Liver (tissue), 9 donors: ENCODE measurements around the gene PIAS4. TPM values are rescaled to one million over a fixed set of nuclear protein-coding genes. Genes with fewer than 3 reads are reported as not detected.

Experiments used
- DNase-seq: peaks from one replicate; pipeline ENCODE4 v3.0.0-alpha.2; 2017; ENCODE audit warnings: low spot score
- H3K27ac ChIP-seq, 2 donors: one replicate each; pipeline ENCODE4 v1.7.0; 2013; ENCODE audit warnings: inconsistent platforms in 2 of 2, low read length in 2 of 2, control low read depth in 1 of 2, low read depth in 1 of 2, mild to moderate bottlenecking in 1 of 2
- H3K27me3 ChIP-seq, 4 donors: one replicate each; pipeline versions ENCODE4 v1.6.1 to v1.7.0; 2013; ENCODE audit warnings: low read length in 3 of 4, inconsistent platforms in 1 of 4, mild to moderate bottlenecking in 1 of 4, moderate library complexity in 1 of 4; ENCODE audit not compliant: control insufficient read depth in 4 of 4, insufficient read depth in 4 of 4
- H3K36me3 ChIP-seq, 4 donors: one replicate each; pipeline versions ENCODE4 v1.6.1 to v1.7.0; 2013; ENCODE audit warnings: low read length in 3 of 4, mild to moderate bottlenecking in 3 of 4, low read depth in 1 of 4, moderate library complexity in 1 of 4; ENCODE audit not compliant: control insufficient read depth in 4 of 4, insufficient read depth in 3 of 4
- H3K4me1 ChIP-seq, 4 donors: one replicate each; pipeline versions ENCODE4 v1.6.1 to v1.7.0; 2013; ENCODE audit warnings: low read length in 3 of 4, mild to moderate bottlenecking in 3 of 4, moderate library complexity in 1 of 4; ENCODE audit not compliant: control insufficient read depth in 4 of 4, insufficient read depth in 4 of 4
- H3K4me3 ChIP-seq, 3 donors: one replicate each; pipeline versions ENCODE4 v1.6.1 to v1.7.0; 2013; ENCODE audit warnings: low read length in 3 of 3, control low read depth in 1 of 3, low read depth in 1 of 3, mild to moderate bottlenecking in 1 of 3
- H3K9ac ChIP-seq, 2 donors: one replicate each; pipeline ENCODE4 v1.7.0; 2013; ENCODE audit warnings: low read length in 2 of 2, mild to moderate bottlenecking in 2 of 2, moderate library complexity in 2 of 2, control low read depth in 1 of 2, low read depth in 1 of 2
- H3K9me3 ChIP-seq, 4 donors: one replicate each; pipeline versions ENCODE4 v1.6.1 to v1.7.0; 2013; ENCODE audit warnings: low read length in 3 of 4; ENCODE audit not compliant: control insufficient read depth in 4 of 4
- EGR1 ChIP-seq, 2 donors: IDR thresholded peaks; 2 replicates each; pipeline ENCODE4 v1.6.1; 2016 to 2018; ENCODE audit warnings: antibody characterized with exemption in 2 of 2, low read depth in 2 of 2
- FOXA1 ChIP-seq: IDR thresholded peaks from 2 replicates; pipeline ENCODE4 v1.6.1; 2016; ENCODE audit warnings: antibody characterized with exemption
- GABPA ChIP-seq, 2 donors: IDR thresholded peaks in 1 of 2; conservative IDR thresholded peaks in 1 of 2; 2 replicates each; pipeline ENCODE4 v1.6.1; 2016; ENCODE audit warnings: antibody characterized with exemption in 2 of 2, mild to moderate bottlenecking in 1 of 2, moderate library complexity in 1 of 2
- HNF4A ChIP-seq, 2 donors: conservative IDR thresholded peaks; 2 replicates each; pipeline ENCODE4 v1.6.1; 2016; ENCODE audit warnings: antibody characterized with exemption in 2 of 2, mild to moderate bottlenecking in 2 of 2
- HNF4G ChIP-seq: IDR thresholded peaks from 2 replicates; pipeline ENCODE4 v1.6.1; 2016; ENCODE audit warnings: antibody characterized with exemption
- JUND ChIP-seq, 2 donors: IDR thresholded peaks; 2 replicates each; pipeline ENCODE4 v1.6.1; 2016; ENCODE audit warnings: antibody characterized with exemption in 2 of 2
- NR2F2 ChIP-seq: IDR thresholded peaks from 2 replicates; pipeline ENCODE4 v1.6.1; 2016; ENCODE audit warnings: antibody characterized with exemption
- RAD21 ChIP-seq, 2 donors: IDR thresholded peaks; 2 replicates each; pipeline ENCODE4 v1.6.1; 2016; ENCODE audit warnings: antibody characterized with exemption in 2 of 2, mild to moderate bottlenecking in 2 of 2
- RXRA ChIP-seq, 2 donors: IDR thresholded peaks; 2 replicates each; pipeline ENCODE4 v1.6.1; 2017 to 2018; ENCODE audit warnings: antibody characterized with exemption in 2 of 2, mild to moderate bottlenecking in 1 of 2
- SP1 ChIP-seq: IDR thresholded peaks from 2 replicates; pipeline ENCODE4 v1.6.1; 2018; ENCODE audit warnings: antibody characterized with exemption, mild to moderate bottlenecking
- TAF1 ChIP-seq: conservative IDR thresholded peaks from 2 replicates; pipeline ENCODE4 v1.6.1; 2016; ENCODE audit warnings: antibody characterized with exemption, mild to moderate bottlenecking
- YY1 ChIP-seq: IDR thresholded peaks from 2 replicates; pipeline ENCODE4 v1.6.1; 2016; ENCODE audit warnings: antibody characterized with exemption, mild to moderate bottlenecking
- ZBTB33 ChIP-seq: IDR thresholded peaks from 2 replicates; pipeline ENCODE4 v1.6.1; 2016; ENCODE audit warnings: antibody characterized with exemption
- WGBS: extraction: QIAGEN DNeasy Blood & Tissue Kit; methylation state at CpG from one replicate; pipeline ENCODE4 v1.1.7; 2013; 5-methylcytosine and 5-hydroxymethylcytosine counted together
- polyA plus RNA-seq, 2 donors: library from polyadenylated mRNA; stranded (reverse) in 1 of 2; unstranded in 1 of 2; fragments of 200-250 nt in 1 of 2; fragments of >200 nt in 1 of 2; fragmentation: Nextera tagmentation in 1 of 2; extraction: Ambion mirVana in 1 of 2; gene quantifications; one replicate each; pipeline versions ENCODE4 v1.2.1 to v1.2.3, GENCODE V29; 2013 to 2015
- total RNA-seq, 2 donors: library from RNA; depleted of rRNA; stranded (reverse); fragments of >200 nt; gene quantifications; one replicate each; pipeline ENCODE4 v1.2.3, GENCODE V29; 2014
- TF ChIP-seq, protein P1 (sequence below): IDR thresholded peaks from 2 replicates; pipeline ENCODE4 v1.6.1; 2016; ENCODE audit warnings: antibody characterized with exemption
- TF ChIP-seq, protein P2 (sequence below): IDR thresholded peaks from 2 replicates; pipeline ENCODE4 v1.6.1; 2016; ENCODE audit warnings: antibody characterized with exemption
- TF ChIP-seq, protein P3 (sequence below): IDR thresholded peaks from 2 replicates; pipeline ENCODE4 v1.6.1; 2016; ENCODE audit warnings: antibody characterized with exemption, mild to moderate bottlenecking
- donor health status: healthy.
- donor health status: healthy.
- donor health status: healthy.
- donor health status: healthy.
- donor health status: healthy.

The PIAS4 gene
- total and polyA plus RNA-seq, 4 donors = 5.6 to 14.1 (median 10.6) TPM

DNA sequence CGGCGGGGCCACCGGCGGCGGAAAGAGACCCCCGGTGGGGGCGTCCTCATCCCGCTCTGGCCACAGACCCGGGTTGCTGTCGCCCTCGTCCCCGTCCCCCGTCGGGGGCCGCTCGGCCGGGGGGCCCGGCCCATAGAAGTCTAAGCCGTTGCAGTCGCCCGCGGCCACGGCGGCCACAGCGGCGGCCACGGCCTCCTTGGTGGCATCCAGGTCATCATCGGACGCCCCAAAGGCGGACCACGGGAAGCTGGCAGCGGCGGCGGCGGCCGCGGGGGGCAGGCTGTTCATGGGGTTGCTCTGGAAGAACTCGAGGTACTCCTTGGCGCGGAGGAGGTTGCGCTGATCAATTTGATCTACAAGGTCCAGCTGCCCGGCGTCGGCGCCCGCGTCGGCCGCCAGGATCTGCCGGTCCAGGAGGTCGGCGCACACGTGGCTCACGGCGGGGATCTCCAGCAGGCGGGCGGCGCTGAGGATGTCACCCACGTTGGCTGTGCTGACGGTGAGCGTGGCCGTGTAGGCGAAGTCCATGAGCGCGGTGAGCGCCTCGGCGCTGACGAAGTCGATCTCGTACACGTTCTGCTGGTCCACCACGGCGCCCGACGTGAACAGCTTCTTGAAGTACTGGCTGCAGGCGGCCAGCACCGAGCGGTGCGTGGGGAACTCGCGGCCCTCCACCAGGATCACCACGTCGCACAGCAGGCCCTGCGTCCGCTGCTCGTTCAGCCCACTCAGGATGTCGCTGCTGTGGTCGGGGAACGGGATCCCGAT is 47.1 kb downstream of the PIAS4 start:
- Histone ChIP-seq H3K27ac (no peak overlapping the region), H3K4me3 (no peak overlapping the region), H3K9me3 (no peaks in the 10 kb centered on the region), H3K27me3 (no peaks in the 10 kb centered on the region), H3K36me3 (peaks cover 3 to 21% (median 13%) of the 10 kb centered on the region in 4 donors), H3K9ac (no peak overlapping the region), H3K4me1 (peaks cover 29 to 58% (median 39%) of the 10 kb centered on the region in 4 donors)
- TF ChIP-seq JUND (IDR thresholded peaks at IDR 0.05) (no peak), ZBTB33 (no peak), SP1 (no peak), YY1 (no peak), HNF4A (conservative IDR thresholded peaks at IDR 0.05) (no peak), RAD21 (IDR thresholded peaks at IDR 0.05) (no peak), TAF1 (no peak)
- no peak for DNase-seq
- WGBS = 92% methylated on average over 91 of the region's 91 CpGs

GRCh38 chr19:4055209-4055552 is 47.6 kb downstream of the PIAS4 start:
- no peaks in the 10 kb centered on the region for H3K9me3 ChIP-seq
- H3K4me3 ChIP-seq = no peak overlapping the region
- peaks cover 3 to 21% (median 13%) of the 10 kb centered on the region in 4 donors for H3K36me3 ChIP-seq
- no peaks in the 10 kb centered on the region for H3K27me3 ChIP-seq
- no peak overlapping the region for H3K27ac ChIP-seq
- TF ChIP-seq SP1 (no peak), EGR1 (IDR thresholded peaks at IDR 0.05; ENCODE audit: low read depth in 2 of 2) (no peak), TAF1 (no peak), RAD21 (IDR thresholded peaks at IDR 0.05) (no peak), HNF4A (conservative IDR thresholded peaks at IDR 0.05) (no peak), GABPA (IDR thresholded peaks at IDR 0.05 in 1 of 2, conservative IDR thresholded peaks at IDR 0.05 in 1 of 2) (no peak)
- TF ChIP-seq, protein P1, sequence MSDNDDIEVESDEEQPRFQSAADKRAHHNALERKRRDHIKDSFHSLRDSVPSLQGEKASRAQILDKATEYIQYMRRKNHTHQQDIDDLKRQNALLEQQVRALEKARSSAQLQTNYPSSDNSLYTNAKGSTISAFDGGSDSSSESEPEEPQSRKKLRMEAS = no peak
- TF ChIP-seq, protein P2, sequence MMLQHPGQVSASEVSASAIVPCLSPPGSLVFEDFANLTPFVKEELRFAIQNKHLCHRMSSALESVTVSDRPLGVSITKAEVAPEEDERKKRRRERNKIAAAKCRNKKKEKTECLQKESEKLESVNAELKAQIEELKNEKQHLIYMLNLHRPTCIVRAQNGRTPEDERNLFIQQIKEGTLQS = no peak
- no peak for DNase-seq
- peaks cover 31 to 63% (median 43%) of the 10 kb centered on the region in 4 donors for H3K4me1 ChIP-seq
- H3K9ac ChIP-seq = no peak overlapping the region
- 97% methylated on average over 20 of the region's 20 CpGs for WGBS

- Histone ChIP-seq H3K4me3 (peak overlapping the region in 1 of 3 donors; percentile 8), H3K4me1 (peaks cover 44 to 72% (median 56%) of the 10 kb centered on the region in 4 donors), H3K36me3 (peaks cover 2 to 20% (median 15%) of the 10 kb centered on the region in 4 donors), H3K9ac (peak overlapping the region in 1 of 2 donors; percentile 60), H3K27ac (peak overlapping the region; percentile 86 to 94), H3K9me3 (no peaks in the 10 kb centered on the region), H3K27me3 (no peaks in the 10 kb centered on the region)
- 23% methylated on average over 22 of the region's 22 CpGs for WGBS
- peak; percentile 68 for DNase-seq
- TF ChIP-seq, protein P3, sequence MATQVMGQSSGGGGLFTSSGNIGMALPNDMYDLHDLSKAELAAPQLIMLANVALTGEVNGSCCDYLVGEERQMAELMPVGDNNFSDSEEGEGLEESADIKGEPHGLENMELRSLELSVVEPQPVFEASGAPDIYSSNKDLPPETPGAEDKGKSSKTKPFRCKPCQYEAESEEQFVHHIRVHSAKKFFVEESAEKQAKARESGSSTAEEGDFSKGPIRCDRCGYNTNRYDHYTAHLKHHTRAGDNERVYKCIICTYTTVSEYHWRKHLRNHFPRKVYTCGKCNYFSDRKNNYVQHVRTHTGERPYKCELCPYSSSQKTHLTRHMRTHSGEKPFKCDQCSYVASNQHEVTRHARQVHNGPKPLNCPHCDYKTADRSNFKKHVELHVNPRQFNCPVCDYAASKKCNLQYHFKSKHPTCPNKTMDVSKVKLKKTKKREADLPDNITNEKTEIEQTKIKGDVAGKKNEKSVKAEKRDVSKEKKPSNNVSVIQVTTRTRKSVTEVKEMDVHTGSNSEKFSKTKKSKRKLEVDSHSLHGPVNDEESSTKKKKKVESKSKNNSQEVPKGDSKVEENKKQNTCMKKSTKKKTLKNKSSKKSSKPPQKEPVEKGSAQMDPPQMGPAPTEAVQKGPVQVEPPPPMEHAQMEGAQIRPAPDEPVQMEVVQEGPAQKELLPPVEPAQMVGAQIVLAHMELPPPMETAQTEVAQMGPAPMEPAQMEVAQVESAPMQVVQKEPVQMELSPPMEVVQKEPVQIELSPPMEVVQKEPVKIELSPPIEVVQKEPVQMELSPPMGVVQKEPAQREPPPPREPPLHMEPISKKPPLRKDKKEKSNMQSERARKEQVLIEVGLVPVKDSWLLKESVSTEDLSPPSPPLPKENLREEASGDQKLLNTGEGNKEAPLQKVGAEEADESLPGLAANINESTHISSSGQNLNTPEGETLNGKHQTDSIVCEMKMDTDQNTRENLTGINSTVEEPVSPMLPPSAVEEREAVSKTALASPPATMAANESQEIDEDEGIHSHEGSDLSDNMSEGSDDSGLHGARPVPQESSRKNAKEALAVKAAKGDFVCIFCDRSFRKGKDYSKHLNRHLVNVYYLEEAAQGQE = peak; percentile 21
- peak; percentile 15 to 33 for TF ChIP-seq RAD21 (IDR thresholded peaks at IDR 0.05)
- no peak for TF ChIP-seq HNF4G
- TF ChIP-seq, protein P2 = peak; percentile 76
- TF ChIP-seq ZBTB33 = no peak
- TF ChIP-seq GABPA (IDR thresholded peaks at IDR 0.05 in 1 of 2, conservative IDR thresholded peaks at IDR 0.05 in 1 of 2) = no peak
- peak; percentile 92 to 95 for TF ChIP-seq JUND (IDR thresholded peaks at IDR 0.05)
- TF ChIP-seq HNF4A (conservative IDR thresholded peaks at IDR 0.05) = no peak
- peak; percentile 77 to 92 for TF ChIP-seq EGR1 (IDR thresholded peaks at IDR 0.05; ENCODE audit: low read depth in 2 of 2)
- TF ChIP-seq FOXA1 = no peak
- TF ChIP-seq NR2F2 = peak; percentile 48
- TF ChIP-seq RXRA (IDR thresholded peaks at IDR 0.05) = peak in 1 of 2 donors; percentile 22
- peak; percentile 16 for TF ChIP-seq SP1
Measured at GRCh38 chr19:4057931-4058692, 50.6 kb downstream of the PIAS4 start.
